Stimulated activated CD8-positive, alpha-beta memory T cell treated with anti-CD3 and anti-CD28 coated beads, Interleukin-7, amount 100 ng/mL, for 48 hours (primary cell): ENCODE data around the gene RACGAP1.

Source experiments
- DNase-seq, 2 donors: peaks; one replicate each; pipeline ENCODE4 v3.0.0-alpha.2; 2020; ENCODE audit warnings: low read depth in 1 of 2; ENCODE audit errors: extremely low read depth in 1 of 2

The RACGAP1 gene

DNA sequence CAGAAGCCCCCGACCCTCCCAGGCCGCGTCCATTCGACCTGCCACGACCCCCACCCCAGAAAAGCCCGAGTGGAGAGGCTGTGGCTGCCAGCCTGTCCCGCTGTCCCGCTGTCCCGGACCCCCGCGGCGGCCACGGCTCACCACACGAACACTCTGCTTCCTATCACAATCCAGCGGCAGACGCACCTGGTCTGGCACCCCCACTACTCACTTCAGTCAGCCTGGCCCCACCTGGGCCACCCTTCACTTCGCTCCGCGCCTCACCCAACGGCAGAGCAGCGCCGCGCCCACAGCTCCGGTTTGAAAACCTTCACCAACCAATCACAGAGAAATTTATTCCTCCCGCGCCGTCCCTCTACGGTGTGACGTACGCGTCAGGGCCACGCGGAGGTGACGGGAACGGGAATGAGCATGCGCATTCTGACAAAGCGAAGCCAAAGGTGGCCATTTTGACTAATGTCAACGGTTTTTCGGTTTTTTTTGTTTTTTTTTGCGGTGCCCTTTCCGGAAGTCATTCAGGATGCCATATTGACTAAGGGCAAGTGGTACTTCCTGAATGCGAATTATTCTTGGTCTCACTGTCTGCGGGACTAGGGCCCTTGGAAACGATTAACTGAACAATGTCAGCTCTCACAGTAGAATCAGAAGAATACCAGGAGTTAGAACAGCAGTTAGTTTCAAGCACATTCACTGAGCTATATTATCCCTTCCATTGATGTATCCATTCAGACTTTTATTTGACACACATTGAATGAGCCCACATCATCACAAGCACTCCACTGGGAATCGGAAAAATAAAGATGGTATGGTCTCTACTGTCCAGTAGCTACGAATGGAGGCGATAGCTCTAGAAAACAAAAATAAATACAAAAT, at the start of gene RACGAP1:
TSS of gene RACGAP1 (minus strand) at position 308 of the 873 bp plus-strand sequence. CDS start 8,779 bp downstream, outside the sequence.
- DNase-seq = peak; percentile 87 to 95

GRCh38 chr12:50073712-50074111, 48.4 kb upstream of the RACGAP1 start:
- no peak for DNase-seq

DNA sequence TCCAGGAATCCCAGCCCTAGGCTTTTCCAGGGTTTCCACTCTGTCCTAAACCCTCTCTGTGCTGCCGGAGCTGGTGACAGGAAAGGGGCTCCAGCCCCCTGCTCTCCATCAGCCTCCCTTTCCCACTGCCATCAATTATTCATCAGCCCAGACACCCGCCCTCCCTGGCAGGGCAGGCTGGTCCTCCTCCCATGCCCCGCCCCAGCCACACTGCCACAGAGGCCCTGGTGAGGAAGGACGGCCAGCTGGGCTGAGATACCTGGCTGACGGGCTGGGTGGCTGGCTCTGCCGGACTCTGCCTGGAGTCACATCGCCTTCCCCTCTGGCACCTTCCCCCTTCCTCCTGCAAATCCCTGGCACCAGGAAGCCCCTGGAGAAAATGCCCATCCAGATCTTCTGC, 47.9 kb upstream of the RACGAP1 start:
- no peak for DNase-seq

GRCh38 chr12:50072198-50072907, 47.1 kb upstream of the RACGAP1 start:
- DNase-seq = no peak

DNA sequence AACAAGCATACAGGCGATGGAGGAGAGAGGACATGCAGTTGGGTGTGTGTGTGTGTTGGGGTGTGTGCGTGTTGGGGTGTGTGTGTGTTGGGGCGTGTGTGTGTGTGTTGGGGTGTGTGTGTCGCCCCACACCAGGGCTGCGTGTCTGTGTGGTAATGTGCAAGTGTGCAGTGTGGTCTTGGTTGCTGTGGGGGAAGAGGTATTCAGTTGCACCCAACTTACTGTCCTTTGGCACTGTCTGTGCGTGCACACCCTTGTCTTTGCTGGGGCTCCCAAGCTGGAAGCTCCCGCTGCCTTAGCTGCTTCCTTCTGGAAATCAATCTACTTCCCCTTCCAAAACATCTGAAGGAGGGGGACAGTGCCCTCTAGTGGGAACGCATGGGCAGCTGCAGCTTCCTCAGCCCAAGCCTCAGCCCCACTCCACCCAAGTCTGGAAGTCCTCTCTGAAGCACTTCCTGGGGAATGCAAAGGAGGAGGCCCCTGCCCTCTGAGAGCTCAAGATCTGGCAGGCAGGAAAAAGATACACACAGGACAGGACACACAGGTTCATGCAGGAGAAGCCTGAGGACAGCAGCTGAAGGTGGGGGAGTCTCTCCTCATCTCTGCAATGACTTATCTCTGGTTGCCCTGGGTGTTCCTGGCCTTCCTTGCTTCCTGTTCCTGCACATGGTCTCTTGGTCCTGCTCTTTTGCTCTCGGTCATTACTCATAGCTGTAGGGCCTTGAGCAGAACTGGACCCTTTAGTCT, 45.2 kb upstream of the RACGAP1 start:
- DNase-seq = peak in 1 of 2 donors; percentile 48

GRCh38 chr12:50069539-50069938, 44.2 kb upstream of the RACGAP1 start:
- no peak for DNase-seq

- no peak for DNase-seq
Measured at GRCh38 chr12:50069069-50069468, 43.8 kb upstream of the RACGAP1 start.

GRCh38 chr12:50066402-50066801, 41.1 kb upstream of the RACGAP1 start:
- no peak for DNase-seq

DNA sequence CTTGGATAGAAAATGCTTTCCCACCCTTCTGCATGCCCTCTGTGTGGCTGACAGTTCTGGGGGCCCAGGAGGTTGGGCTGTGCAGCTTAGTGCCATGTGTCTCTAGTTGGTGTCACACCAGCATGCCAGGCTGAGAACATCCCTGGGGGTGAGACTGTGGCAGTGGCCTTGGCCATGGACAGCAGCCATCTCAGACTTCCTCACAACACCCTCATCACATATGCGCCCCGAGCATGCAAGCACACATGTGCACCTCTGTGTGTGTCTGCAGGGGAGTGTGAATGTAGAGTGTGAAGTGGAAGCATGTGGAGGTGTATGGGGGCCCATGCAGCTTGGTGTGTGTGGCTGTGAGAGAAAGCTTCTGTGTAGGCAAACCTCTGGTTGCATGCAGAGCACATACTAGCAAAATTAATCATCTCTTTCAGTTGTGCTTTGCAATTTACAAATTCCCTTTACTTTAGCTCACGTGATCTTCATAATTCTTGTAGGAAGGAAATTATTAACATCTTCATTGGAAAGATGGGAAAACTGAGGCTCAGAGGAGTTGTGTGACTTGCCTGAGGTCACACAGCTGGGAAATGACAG, 40.5 kb upstream of the RACGAP1 start:
- DNase-seq = no peak

DNA sequence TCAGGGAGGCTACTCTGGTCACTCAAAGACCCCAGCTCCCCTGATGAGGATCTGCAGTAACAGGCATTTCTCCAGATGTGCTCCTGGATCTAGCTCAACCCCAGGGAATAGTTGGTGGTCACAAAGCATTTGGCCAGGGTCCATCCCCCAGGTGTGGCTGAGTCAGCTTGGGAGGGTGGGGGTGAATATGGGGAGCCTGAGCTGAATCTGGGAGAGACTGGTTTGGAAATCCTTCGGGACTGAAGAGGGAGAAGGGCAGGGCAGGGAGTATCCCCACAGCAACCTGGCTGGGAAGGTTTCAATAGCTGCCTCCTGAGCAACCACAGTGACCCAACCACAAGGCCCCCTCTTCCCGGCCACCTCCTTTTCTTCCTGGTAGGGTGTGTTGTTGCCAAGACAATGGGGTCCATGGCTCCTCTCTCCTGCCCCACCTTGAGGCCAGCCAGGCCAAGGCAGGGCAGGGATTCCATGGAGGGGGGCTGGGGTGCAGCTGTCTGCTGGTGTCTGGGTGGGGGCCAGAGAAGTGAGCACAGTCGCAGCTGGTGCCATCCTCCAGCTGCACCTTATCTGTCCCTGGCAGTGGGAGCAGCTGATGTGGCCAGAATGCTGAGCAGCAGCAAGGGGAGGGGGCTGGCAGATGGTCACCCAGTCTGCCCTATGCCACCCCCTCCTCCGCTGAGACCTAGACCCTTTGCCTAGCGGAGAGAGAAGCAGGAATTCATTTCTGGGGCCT, 37.6 kb upstream of the RACGAP1 start:
- no peak for DNase-seq

DNA sequence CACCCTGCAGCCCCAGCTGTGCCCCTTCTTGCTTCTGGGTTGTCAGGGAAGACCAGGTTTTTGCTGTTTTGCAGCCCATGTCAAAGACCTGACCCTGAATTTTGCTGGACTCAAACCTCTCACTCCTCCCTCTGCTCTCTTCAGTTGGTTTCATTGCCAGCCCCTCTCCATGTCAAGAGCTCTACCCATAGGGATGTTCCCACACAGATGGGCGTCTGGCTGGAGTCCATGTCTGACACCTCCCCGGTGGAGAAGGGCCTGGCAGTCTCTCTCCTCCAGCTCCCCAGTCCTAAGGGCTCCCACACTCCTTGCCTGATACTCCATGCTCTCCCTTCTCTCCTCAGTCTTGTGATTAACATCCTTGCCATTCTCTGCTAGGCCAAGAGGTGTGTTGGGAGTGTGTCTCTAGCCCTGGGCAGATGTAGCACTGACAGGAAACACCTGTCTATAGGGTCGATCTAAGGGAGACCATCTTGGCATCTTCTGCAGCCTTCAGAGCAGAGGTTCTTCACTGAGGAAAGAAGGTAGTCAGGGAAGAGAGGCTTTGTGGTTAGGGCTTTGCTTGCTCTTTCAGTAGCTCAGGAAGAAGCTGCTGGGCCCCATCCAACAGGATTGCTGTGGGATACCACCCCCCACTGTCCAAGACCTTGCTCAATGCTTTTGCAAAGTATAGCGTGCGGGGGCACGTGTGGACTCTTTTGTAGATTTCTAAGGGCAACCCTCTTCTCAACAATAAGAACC, 36.8 kb upstream of the RACGAP1 start:
- DNase-seq = no peak

DNA sequence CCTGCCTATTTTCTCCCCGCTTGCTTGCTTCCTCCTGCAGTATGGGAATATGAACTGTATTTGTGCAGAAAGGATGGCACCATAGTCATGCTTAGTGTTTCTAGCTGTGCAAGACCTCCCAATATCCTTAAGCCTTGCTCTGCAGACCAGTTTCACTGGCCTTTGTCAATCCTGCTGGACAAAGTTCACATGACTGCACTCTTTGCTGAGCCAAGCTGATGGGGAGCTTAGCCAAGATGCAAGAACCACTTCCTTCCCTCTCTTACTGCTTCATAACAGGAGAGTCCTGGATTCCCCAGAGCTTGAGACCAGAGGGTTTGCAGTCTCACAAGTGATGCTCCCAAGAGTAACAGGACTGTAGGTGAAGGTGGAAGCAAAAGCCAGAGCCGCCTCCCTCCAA, 35.9 kb upstream of the RACGAP1 start:
- no peak for DNase-seq

DNA sequence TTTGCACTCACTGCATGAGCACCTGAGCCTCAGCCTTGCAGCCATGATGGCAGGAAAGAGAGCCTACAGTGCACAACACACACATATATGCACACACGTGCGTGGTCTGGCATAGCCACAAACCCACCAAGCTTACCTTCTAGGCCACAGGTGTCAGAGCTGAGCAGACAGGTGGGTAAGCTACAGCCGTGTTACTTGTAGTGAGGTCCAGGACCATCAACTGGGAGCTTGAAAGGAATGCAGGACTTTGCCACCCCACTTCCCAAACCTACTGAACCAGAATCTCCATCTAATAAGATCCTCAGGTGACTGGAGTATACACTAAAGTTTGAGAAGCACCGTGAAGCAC, 34.8 kb upstream of the RACGAP1 start:
- DNase-seq = no peak

- DNase-seq = peak; percentile 56 to 75
Measured at GRCh38 chr12:50059440-50060119, 34.3 kb upstream of the RACGAP1 start.

DNA sequence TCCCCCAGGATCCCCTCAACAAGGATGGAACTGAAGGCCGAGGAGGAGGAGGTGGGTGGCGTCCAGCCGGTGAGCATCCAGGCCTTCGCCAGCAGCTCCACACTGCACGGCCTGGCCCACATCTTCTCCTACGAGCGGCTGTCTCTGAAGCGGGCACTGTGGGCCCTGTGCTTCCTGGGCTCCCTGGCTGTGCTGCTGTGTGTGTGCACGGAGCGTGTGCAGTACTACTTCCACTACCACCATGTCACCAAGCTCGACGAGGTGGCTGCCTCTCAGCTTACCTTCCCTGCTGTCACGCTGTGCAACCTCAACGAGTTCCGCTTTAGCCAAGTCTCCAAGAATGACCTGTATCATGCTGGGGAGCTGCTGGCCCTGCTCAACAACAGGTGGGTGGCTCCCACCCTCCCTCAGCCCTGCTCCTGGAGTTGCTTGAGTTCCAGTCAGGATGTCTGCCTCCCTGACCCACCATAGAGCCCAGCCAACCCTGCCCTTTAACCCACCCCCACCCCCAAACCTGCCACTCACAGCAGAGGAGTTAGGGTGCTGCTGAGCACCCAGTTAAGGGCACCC, 33.5 kb upstream of the RACGAP1 start:
- DNase-seq = no peak

- no peak for DNase-seq
Measured at GRCh38 chr12:50057896-50058670, 32.8 kb upstream of the RACGAP1 start.

- DNase-seq = peak in 1 of 2 donors; percentile 27
Measured at GRCh38 chr12:50057000-50057841, 31.9 kb upstream of the RACGAP1 start, which contains the start of gene ASIC1. Gene ASIC1, plus strand, starts transcription at chr12:50057596. Its CDS starts 1,171 bp downstream, at chr12:50058767.
